Activated T-helper 1 cell treated with anti-CD3 and anti-CD28 coated beads, Interleukin-12 subunit alpha, Interleukin-12 subunit beta, Interleukin-2, Interleukin-4 antibody, amounts not matched to agents 30 ng/mL and 10 ng/mL and 1 ng/mL, durations not matched to agents 14 hours and 24 hours and 36 hours (primary cell): ENCODE data around the gene SBK2. TPM values are rescaled to one million over a fixed set of nuclear protein-coding genes. Genes with fewer than 3 reads are reported as not detected.
"Not testable (repeated sequence)": the region's sequence is repeated elsewhere in the genome, so short reads cannot be mapped to it uniquely, and the experiment has no call there.

Source experiments
- DNase-seq: peaks from one replicate; pipeline ENCODE4 v3.0.0; 2021; ENCODE audit warnings: low spot score
- H3K27ac Mint-ChIP-seq: one replicate; pipeline ENCODE4 v1.8.0; 2021; ENCODE audit warnings: mild to moderate bottlenecking, mixed read lengths
- H3K27me3 Mint-ChIP-seq: one replicate; pipeline ENCODE4 v1.8.0; 2022; ENCODE audit warnings: mild to moderate bottlenecking, moderate library complexity, mixed read lengths; ENCODE audit not compliant: insufficient read depth
- H3K36me3 Mint-ChIP-seq: one replicate; pipeline ENCODE4 v1.8.0; 2021; ENCODE audit warnings: low read depth, mixed read lengths
- H3K4me1 Mint-ChIP-seq: one replicate; pipeline ENCODE4 v1.8.0; 2021; ENCODE audit warnings: low read depth, mixed read lengths
- H3K4me3 Mint-ChIP-seq: one replicate; pipeline ENCODE4 v1.8.0; 2021; ENCODE audit warnings: mild to moderate bottlenecking, moderate library complexity, mixed read lengths
- H3K9me3 Mint-ChIP-seq: one replicate; pipeline ENCODE4 v1.8.0; 2021; ENCODE audit warnings: mixed read lengths
- intact Hi-C: fragments of 100-400 bp; cut with micrococcal nuclease; formaldehyde crosslinking; loops from one replicate; pipeline ENCODE4 v1.15.1; 2024
- total RNA-seq: library from RNA; stranded (reverse); gene quantifications from 2 replicates; pipeline ENCODE4 v1.2.3, GENCODE V29; 2022

The SBK2 gene
- not detected in 2 replicates for total RNA-seq

DNA sequence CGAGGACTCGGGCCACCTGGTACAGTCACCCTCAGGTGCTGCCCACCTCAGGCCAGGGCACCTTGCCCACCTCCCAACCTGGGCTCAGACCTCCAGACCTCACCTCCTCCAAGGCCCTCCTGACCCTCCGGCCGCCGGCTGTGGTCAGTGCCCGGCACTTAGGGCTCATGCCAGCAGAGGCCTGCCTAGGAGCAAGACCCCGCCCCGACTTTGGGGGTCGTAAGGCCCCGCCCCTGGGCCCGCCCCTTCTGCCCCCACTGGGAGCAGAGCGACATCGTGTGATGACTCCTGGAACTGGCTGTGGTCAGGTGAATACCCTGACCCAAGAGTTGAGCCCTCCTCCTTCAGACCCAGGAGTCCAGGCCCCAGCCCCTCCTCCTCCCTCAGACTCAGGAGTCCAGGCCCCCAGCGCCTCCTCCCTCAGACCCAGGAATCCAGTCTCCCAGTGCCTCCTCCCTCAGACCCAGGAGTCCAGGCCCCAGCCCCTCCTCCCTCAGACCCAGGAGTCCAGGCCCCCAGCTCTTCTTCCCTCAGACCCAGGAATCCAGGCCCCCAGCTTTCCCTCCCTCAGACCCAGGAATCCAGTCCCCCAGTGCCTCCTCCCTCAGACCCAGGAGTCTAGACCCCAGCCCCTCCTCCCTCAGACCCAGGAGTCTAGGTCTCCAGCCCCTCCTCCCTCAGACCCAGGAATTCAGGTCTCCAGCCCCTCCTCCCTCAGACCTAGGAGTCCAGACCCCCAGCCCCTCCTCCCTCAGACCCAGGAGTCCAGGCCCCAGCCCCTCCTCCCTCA, at the start of gene SBK2:
Gene SBK2 (minus strand): TSS at position 183 of the 790 bp plus-strand sequence. CDS start 839 bp downstream, outside the sequence.
- intact Hi-C loops: no loop called here
- H3K27ac Mint-ChIP-seq: no peak within 1 kb of the TSS

GRCh38 chr19:55585658-55586339, 48.9 kb upstream of the SBK2 start:
- Mint-ChIP-seq H3K9me3 (no peaks in the 10 kb centered on the region), H3K4me1 (peaks cover 31% of the 10 kb centered on the region), H3K36me3 (no peaks in the 10 kb centered on the region), H3K27ac (no peak overlapping the region), H3K27me3 (peaks cover 22% of the 10 kb centered on the region), H3K4me3 (peak overlapping the region; percentile 23)
- no peak for DNase-seq
- intact Hi-C loops: no loop called here

More for the DNA sequence above, at the start of gene SBK2:
- DNase-seq: no peak
- H3K4me1 Mint-ChIP-seq: no peaks in the 10 kb centered on the region
- no peak within 1 kb of the TSS for H3K4me3 Mint-ChIP-seq
- H3K9me3 Mint-ChIP-seq: no peaks in the 10 kb centered on the region
- H3K36me3 Mint-ChIP-seq: no peaks in the 10 kb centered on the region
- H3K27me3 Mint-ChIP-seq: no peaks in the 10 kb centered on the region

DNA sequence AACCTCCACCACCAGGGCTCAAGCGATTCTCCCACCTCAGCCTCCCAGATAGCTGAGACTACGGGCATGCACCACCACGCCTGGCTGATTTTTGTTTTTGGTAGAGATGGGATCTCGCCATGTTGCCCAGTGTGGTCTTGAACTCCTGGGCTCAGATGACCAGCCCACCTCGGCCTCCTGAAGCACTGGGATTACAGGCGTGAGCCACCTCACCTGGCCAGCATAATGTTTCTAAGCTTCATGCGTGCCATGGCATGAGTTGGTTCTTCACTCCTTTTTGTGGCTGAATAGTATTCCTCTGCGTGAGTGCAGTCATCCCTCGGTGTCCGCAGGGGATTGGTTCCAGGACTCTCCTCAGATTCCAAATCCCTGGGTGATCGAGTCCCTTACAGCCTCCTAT, 47.9 kb upstream of the SBK2 start:
- peaks cover 22% of the 10 kb centered on the region for H3K27me3 Mint-ChIP-seq
- H3K36me3 Mint-ChIP-seq: peaks cover under 1% of the 10 kb centered on the region
- no peaks in the 10 kb centered on the region for H3K9me3 Mint-ChIP-seq
- H3K4me3 Mint-ChIP-seq: no peak overlapping the region
- no peak overlapping the region for H3K27ac Mint-ChIP-seq
- peaks cover 33% of the 10 kb centered on the region for H3K4me1 Mint-ChIP-seq
- no peak for DNase-seq
- intact Hi-C loops: loop anchor here (5.0 kb wide), 1 partner anchor 328 kb away; the partner anchor contains the start of gene PPP6R1

- H3K4me3 Mint-ChIP-seq, DNase-seq: not testable (repeated sequence)
- H3K27me3 Mint-ChIP-seq: peaks cover 22% of the 10 kb centered on the region
Measured at GRCh38 chr19:55583897-55584296, 47.0 kb upstream of the SBK2 start.

GRCh38 chr19:55582284-55582683, 45.4 kb upstream of the SBK2 start:
- Mint-ChIP-seq H3K27me3 (peaks cover 21% of the 10 kb centered on the region), H3K4me3 (peak overlapping the region; percentile 43), H3K4me1 (peaks cover 34% of the 10 kb centered on the region)
- intact Hi-C loops: loop anchor here (5.0 kb wide), 1 partner anchor 325 kb away; the partner anchor contains the start of gene PPP6R1
- DNase-seq, H3K9me3 Mint-ChIP-seq, H3K27ac Mint-ChIP-seq, H3K36me3 Mint-ChIP-seq: not testable (repeated sequence)

More at GRCh38 chr19:55583897-55584296, 47.0 kb upstream of the SBK2 start:
- H3K4me1 Mint-ChIP-seq: peaks cover 37% of the 10 kb centered on the region
- intact Hi-C loops: loop anchor here (5.0 kb wide), 1 partner anchor 327 kb away; the partner anchor contains the start of gene PPP6R1
- H3K36me3 Mint-ChIP-seq, H3K9me3 Mint-ChIP-seq, H3K27ac Mint-ChIP-seq: not testable (repeated sequence)

DNA sequence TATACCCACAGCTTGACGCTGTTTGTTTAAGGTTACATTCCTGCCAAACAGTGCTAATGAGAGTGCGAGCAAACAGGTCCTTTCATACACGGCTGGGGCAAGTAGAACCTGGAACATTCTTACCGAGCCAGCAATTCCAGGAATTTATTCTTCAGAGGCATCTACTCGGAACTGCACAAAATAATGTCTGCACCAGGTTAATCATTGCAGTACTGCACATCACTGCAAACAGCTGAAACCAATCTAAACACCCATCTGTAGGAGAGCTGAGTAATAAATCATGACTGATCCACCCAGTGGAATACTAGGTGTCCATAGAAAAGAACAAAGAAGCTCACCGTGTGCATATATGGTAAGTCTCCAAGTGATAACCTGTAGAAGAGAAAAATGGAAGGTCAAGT, 44.9 kb upstream of the SBK2 start:
- no peak for DNase-seq
- peak overlapping the region; percentile 91 for H3K4me3 Mint-ChIP-seq
- H3K27ac Mint-ChIP-seq: no peak overlapping the region
- peaks cover 7% of the 10 kb centered on the region for H3K36me3 Mint-ChIP-seq
- H3K27me3 Mint-ChIP-seq: peaks cover 17% of the 10 kb centered on the region
- H3K9me3 Mint-ChIP-seq: no peaks in the 10 kb centered on the region
- intact Hi-C loops: loop anchor here (2.0 to 5.0 kb wide), 2 partner anchors 53 to 325 kb away; partner anchors contain the start of gene PPP6R1
- H3K4me1 Mint-ChIP-seq: peaks cover 31% of the 10 kb centered on the region

- Mint-ChIP-seq H3K27ac (no peak overlapping the region), H3K4me3 (peak overlapping the region; percentile 91), H3K9me3 (no peaks in the 10 kb centered on the region), H3K36me3 (peaks cover 9% of the 10 kb centered on the region), H3K27me3 (peaks cover 17% of the 10 kb centered on the region), H3K4me1 (peaks cover 30% of the 10 kb centered on the region)
- DNase-seq: no peak
- intact Hi-C loops: loop anchor here (2.0 to 5.0 kb wide), 2 partner anchors 54 to 324 kb away; partner anchors contain the start of gene PPP6R1
Measured at GRCh38 chr19:55581145-55581822, 44.4 kb upstream of the SBK2 start.

- Mint-ChIP-seq H3K27me3 (peaks cover 13% of the 10 kb centered on the region), H3K4me1 (peaks cover 26% of the 10 kb centered on the region), H3K36me3 (peaks cover 9% of the 10 kb centered on the region), H3K9me3 (no peaks in the 10 kb centered on the region), H3K27ac (peak within 1 kb of the TSS; percentile 83), H3K4me3 (peak within 1 kb of the TSS; percentile 91)
- peak; percentile 71 for DNase-seq
- intact Hi-C loops: loop anchor here (1.0 to 5.0 kb wide), 4 partner anchors 19 to 323 kb away; partner anchors contain the start of genes FIZ1, PPP6R1 and ZNF581
Measured at GRCh38 chr19:55580628-55581144, 43.8 kb upstream of the SBK2 start, which contains the start of gene ZNF579. ZNF579 (minus strand) TSS chr19:55580848; CDS start chr19:55579639, 1,209 bp downstream.

DNA sequence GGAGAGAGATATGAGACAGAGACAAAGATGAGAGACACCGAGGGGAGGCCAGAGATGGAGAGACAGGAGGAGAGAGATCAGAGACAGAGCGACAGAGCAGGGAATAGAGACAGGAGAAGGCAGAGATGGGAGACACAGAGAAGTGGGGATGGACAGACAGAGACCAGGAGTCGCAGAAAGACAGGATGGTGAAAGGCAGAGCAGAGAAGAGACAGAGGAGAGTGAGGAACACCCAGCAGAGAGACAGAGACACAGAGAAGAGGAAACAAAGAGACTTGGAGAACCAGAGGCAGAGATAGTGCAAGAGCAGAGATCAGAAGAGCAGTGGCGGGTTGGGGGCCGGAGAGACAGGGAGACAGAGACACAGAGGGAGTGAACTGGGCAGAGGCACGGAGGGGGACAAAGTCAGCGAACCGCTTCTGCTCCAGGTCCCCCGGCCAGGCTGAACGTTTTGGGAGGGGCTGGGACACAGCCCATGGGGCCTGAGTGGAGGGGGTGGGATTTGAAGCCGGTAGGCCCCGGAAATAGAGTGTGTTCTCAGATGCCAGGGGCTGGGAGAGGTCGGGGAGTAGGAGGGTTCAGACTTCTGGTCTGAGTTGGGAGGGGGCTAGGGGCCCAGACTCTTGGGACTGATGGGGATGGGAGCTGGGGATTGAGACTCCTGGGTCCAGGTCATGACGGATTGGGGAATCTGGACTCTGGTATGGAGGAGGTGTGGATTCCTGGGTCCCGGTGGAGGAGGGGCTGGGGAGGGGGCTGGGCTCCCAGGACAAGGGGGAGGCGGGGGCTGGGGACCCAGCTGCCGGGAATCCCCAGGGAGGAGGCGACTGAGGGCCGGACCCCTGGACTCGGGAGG, 43.1 kb upstream of the SBK2 start:
- Mint-ChIP-seq H3K4me1 (peaks cover 20% of the 10 kb centered on the region), H3K27me3 (peaks cover 6% of the 10 kb centered on the region), H3K36me3 (peaks cover 9% of the 10 kb centered on the region), H3K27ac (peak overlapping the region; percentile 83), H3K4me3 (peak overlapping the region; percentile 91), H3K9me3 (no peaks in the 10 kb centered on the region)
- intact Hi-C loops: loop anchor here (1.0 to 5.0 kb wide), 4 partner anchors 19 to 323 kb away; partner anchors contain the start of genes FIZ1, PPP6R1 and ZNF581
- no peak for DNase-seq

DNA sequence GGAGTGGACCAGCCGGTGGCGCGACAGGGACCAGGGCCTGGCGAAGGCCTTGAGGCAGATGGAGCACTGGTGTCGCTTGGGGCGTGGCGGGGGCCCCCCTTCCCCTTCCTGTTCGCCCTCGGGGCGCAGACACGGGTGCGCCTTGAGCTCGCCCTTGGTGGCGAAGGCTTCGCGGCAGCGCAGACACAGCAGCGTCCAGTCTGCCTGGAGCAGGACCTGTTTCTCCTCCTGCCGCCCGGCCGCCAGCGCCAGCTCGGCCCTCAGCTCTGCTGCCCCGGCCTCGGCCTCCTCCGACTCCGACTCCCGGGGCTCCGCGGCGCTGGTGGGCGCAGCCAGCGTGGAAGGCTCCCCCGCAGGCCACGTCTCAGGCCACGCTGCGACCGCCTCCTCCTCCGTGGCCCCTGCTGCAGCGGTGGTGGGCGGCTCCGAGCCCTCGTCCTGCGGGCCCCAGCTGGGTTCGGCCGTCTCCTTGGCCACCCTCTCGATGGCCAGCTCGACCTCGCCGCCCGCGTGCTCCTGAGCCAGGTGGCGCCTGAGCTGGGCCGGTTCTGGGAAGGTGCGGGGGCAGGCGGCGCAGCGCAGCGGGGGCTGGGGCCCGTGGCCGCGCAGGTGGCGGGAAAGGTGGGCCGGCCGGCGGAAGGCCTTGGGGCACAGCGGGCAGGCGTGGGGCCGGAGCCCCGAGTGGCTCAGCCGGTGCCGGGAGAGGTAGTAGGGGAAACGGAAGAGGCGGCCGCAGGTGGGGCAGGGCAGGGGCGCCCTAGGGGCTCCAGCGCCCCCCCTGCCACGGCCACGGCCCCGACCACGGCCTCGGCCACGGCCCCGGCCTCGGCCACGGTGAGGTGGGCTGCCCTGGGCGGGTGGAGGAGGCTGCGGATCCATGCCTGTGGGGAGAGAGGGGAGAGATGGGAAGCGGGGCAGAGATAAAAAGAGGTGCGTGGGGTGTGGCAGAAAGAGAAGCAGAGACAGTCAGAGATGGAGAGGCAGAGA, 42.1 kb upstream of the SBK2 start:
- Mint-ChIP-seq H3K27ac (peak overlapping the region; percentile 83), H3K9me3 (no peaks in the 10 kb centered on the region), H3K36me3 (peaks cover 9% of the 10 kb centered on the region), H3K27me3 (no peaks in the 10 kb centered on the region), H3K4me1 (peaks cover 20% of the 10 kb centered on the region), H3K4me3 (peak overlapping the region; percentile 91)
- no peak for DNase-seq
- intact Hi-C loops: no loop called here
